CD4-positive, alpha-beta memory T cell (primary cell): ENCODE data around the gene MAPRE2. TPM values are rescaled to one million over a fixed set of nuclear protein-coding genes. Genes with fewer than 3 reads are reported as not detected.

Experiments used
- CTCF ChIA-PET: fragments of 350-600 bp; sonication (Branson Sonifier 250); formaldehyde crosslinking; loops from one replicate; lab custom pipeline; 2021; ENCODE audit warnings: inconsistent platforms; ENCODE audit not compliant: partially characterized antibody; lab: Charles Lee
- POLR2A ChIA-PET: fragments of 350-600 bp; sonication (Branson Sonifier 250); formaldehyde crosslinking; loops from one replicate; lab custom pipeline; 2021; ENCODE audit not compliant: partially characterized antibody; lab: Charles Lee
- DNase-seq, 5 donors: peaks; one replicate each; pipeline versions ENCODE4 v3.0.0 to v3.0.0-alpha.2; 2020 to 2022; ENCODE audit warnings: mixed read lengths in 1 of 5
- H3K27ac ChIP-seq: one replicate; pipeline ENCODE4 v1.7.0; 2013; ENCODE audit warnings: low read depth, low read length
- H3K27me3 ChIP-seq: 2 replicates; pipeline ENCODE4 v1.7.0; 2013; ENCODE audit warnings: mild to moderate bottlenecking, low read length, moderate library complexity; ENCODE audit not compliant: insufficient read depth
- H3K36me3 ChIP-seq: 2 replicates; pipeline ENCODE4 v1.7.0; 2013; ENCODE audit warnings: mild to moderate bottlenecking, low read length, moderate library complexity; ENCODE audit not compliant: insufficient read depth
- H3K4me1 ChIP-seq: 2 replicates; pipeline ENCODE4 v1.7.0; 2013; ENCODE audit warnings: mild to moderate bottlenecking, low read length, moderate library complexity; ENCODE audit not compliant: insufficient read depth
- H3K4me3 ChIP-seq, 2 donors: one replicate each; pipeline ENCODE4 v1.7.0; 2013; ENCODE audit warnings: low read length in 2 of 2, mild to moderate bottlenecking in 1 of 2
- H3K9me3 ChIP-seq, 2 donors: one replicate each; pipeline ENCODE4 v1.7.0; 2013; ENCODE audit warnings: low read length in 2 of 2, control low read depth in 1 of 2; ENCODE audit not compliant: control insufficient read depth in 1 of 2
- H3K27ac Mint-ChIP-seq, 7 donors: one replicate each; pipeline ENCODE4 v1.8.0; 2020 to 2021; ENCODE audit warnings: mixed read lengths in 7 of 7, mild to moderate bottlenecking in 6 of 7, inconsistent platforms in 3 of 7, moderate library complexity in 3 of 7
- H3K27me3 Mint-ChIP-seq, 2 donors: one replicate each; pipeline ENCODE4 v1.8.0; 2020 to 2021; ENCODE audit warnings: mixed read lengths in 2 of 2
- H3K36me3 Mint-ChIP-seq, 2 donors: one replicate each; pipeline ENCODE4 v1.8.0; 2020 to 2021; ENCODE audit warnings: mixed read lengths in 2 of 2, inconsistent platforms in 1 of 2, mild to moderate bottlenecking in 1 of 2
- H3K4me1 Mint-ChIP-seq, 4 donors: one replicate each; pipeline ENCODE4 v1.8.0; 2020 to 2021; ENCODE audit warnings: mixed read lengths in 4 of 4, mild to moderate bottlenecking in 1 of 4
- H3K4me3 Mint-ChIP-seq, 8 donors: one replicate each; pipeline ENCODE4 v1.8.0; 2020 to 2021; ENCODE audit warnings: mixed read lengths in 8 of 8, mild to moderate bottlenecking in 7 of 8, moderate library complexity in 6 of 8, inconsistent platforms in 3 of 8
- H3K9me3 Mint-ChIP-seq, 8 donors: one replicate each; pipeline ENCODE4 v1.8.0; 2020 to 2021; ENCODE audit warnings: mixed read lengths in 8 of 8, mild to moderate bottlenecking in 5 of 8, inconsistent platforms in 3 of 8, moderate library complexity in 1 of 8
- intact Hi-C: fragments of 100-400 bp; cut with micrococcal nuclease; formaldehyde crosslinking; loops from one replicate; pipeline ENCODE4 v1.15.1; 2023
- polyA plus RNA-seq, 2 donors: library from polyadenylated mRNA; unstranded; fragments of 300-500 nt; fragmentation: Illumina TruSeq; gene quantifications; one replicate each; pipeline ENCODE4 v1.2.3, GENCODE V29; 2021
- total RNA-seq, 2 experiments: library from RNA; stranded (reverse); gene quantifications; one replicate each; pipeline ENCODE4 v1.2.3, GENCODE V29; 2021

Gene MAPRE2
- total and polyA plus RNA-seq, 4 experiments from 2014 or later: 48.8 to 100 (median 60.3) TPM

- CTCF ChIA-PET: interaction anchor here (1.3 to 1.6 kb wide), 2 partner anchors 15 to 214 kb away, joined by 4 to 5 read pairs; no protein-coding TSS in a partner anchor
- Histone ChIP-seq H3K36me3 (no peaks in the 10 kb centered on the region), H3K27ac (no peak overlapping the region), H3K9me3 (no peaks in the 10 kb centered on the region), H3K4me1 (peaks cover 7% of the 10 kb centered on the region), H3K4me3 (no peak overlapping the region), H3K27me3 (no peaks in the 10 kb centered on the region)
- Mint-ChIP-seq H3K9me3 (peaks cover 0 to 8% (median 0%) of the 10 kb centered on the region in 8 donors), H3K27ac (no peak overlapping the region), H3K27me3 (peaks cover 0 to 5% of the 10 kb centered on the region in 2 donors), H3K36me3 (no peaks in the 10 kb centered on the region), H3K4me1 (peaks cover 6 to 8% (median 6%) of the 10 kb centered on the region in 4 donors), H3K4me3 (no peak overlapping the region)
- POLR2A ChIA-PET: no interaction called here
- DNase-seq: no peak
- intact Hi-C loops: no loop called here
Observed at GRCh38 chr18:35172009-35172408, 130.8 kb downstream of the MAPRE2 start.

DNA sequence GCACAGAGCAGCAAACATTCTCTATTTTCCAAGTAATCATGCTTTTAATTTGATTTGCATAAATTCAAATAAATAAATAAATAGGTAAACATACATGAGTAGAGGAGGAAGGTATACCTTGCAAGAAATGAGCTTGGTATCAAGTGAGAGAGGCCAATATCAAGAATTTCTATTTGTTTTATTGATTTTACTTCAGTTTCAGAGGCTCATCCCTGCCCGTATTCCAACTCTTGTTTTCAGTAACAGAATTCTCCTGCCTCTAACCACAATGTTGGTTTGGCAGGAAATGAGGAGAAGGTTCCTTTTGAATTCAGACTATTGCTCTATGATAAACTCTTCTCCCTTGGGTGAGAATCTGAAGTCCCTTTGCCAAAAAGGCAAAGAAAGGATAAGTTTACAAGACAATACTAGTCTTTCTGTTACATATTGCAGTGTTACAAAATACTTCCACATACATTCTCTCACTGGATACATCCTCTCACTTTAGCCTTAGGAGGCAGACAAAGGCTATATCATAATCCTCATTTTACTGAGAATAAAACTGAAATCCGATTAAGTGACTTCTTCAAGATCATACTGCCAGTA, 131.3 kb downstream of the MAPRE2 start:
- Mint-ChIP-seq H3K4me1 (peaks cover 6 to 8% (median 6%) of the 10 kb centered on the region in 4 donors), H3K9me3 (peaks cover 0 to 10% (median 0%) of the 10 kb centered on the region in 8 donors), H3K27me3 (peaks cover 0 to 5% of the 10 kb centered on the region in 2 donors), H3K36me3 (no peaks in the 10 kb centered on the region), H3K27ac (peak overlapping the region in 1 of 7 donors; percentile 25), H3K4me3 (no peak overlapping the region)
- intact Hi-C loops: no loop called here
- POLR2A ChIA-PET: no interaction called here
- no peak for DNase-seq
- no peaks in the 10 kb centered on the region for H3K36me3 ChIP-seq
- CTCF ChIA-PET: interaction anchor here (1.6 kb wide), 1 partner anchor 14 kb away, joined by 4 read pairs; no protein-coding TSS in a partner anchor
- H3K4me3 ChIP-seq: no peak overlapping the region
- no peak overlapping the region for H3K27ac ChIP-seq
- no peaks in the 10 kb centered on the region for H3K27me3 ChIP-seq
- no peaks in the 10 kb centered on the region for H3K9me3 ChIP-seq
- peaks cover 7% of the 10 kb centered on the region for H3K4me1 ChIP-seq

DNA sequence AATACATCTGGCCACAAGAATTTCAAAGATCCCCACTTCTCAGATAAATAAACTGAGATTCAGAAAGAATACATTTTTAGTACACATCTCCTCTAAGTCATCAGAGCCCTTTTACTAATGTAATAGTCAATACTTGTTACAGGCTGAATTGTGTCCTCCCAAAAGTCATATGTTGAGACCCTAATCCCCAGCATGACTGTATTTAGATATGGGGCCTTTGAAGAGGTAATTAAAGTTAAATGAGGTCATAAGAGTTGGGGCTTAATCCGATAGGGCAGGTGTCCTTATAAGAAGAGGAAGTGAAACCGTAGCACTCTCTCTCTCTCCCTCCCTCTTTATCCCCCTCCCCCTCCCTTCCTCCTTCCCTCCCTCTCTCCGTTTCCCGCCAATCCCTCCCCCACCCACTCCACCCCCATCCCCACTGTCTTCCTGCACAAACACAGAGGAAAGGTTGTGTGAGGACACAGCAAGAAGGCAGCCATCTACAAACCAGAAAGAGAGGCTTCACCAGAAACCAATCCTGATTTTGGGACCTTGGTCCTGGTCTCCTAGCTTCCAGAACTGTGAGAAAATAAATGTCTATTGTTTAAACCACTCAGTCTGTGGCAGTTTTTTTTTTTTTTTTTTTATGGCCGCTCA, 133.0 kb downstream of the MAPRE2 start:
- H3K9me3 Mint-ChIP-seq: peaks cover 0 to 10% (median 0%) of the 10 kb centered on the region in 8 donors
- intact Hi-C loops: no loop called here
- H3K27me3 Mint-ChIP-seq: peaks cover 0 to 3% of the 10 kb centered on the region in 2 donors
- H3K4me1 ChIP-seq: peaks cover 7% of the 10 kb centered on the region
- no peak for DNase-seq
- ChIA-PET CTCF (interaction anchor here (0.6 kb wide), 1 partner anchor 170 kb away, joined by 3 read pairs; no protein-coding TSS in a partner anchor), POLR2A (no interaction called here)
- no peaks in the 10 kb centered on the region for H3K36me3 ChIP-seq
- peak overlapping the region in 1 of 7 donors; percentile 42 for H3K27ac Mint-ChIP-seq
- no peaks in the 10 kb centered on the region for H3K9me3 ChIP-seq
- H3K36me3 Mint-ChIP-seq: no peaks in the 10 kb centered on the region
- peak overlapping the region in 1 of 8 donors; percentile 2 for H3K4me3 Mint-ChIP-seq
- H3K4me1 Mint-ChIP-seq: peaks cover 6 to 8% (median 6%) of the 10 kb centered on the region in 4 donors
- H3K27ac ChIP-seq: no peak overlapping the region
- H3K4me3 ChIP-seq: no peak overlapping the region
- no peaks in the 10 kb centered on the region for H3K27me3 ChIP-seq

DNA sequence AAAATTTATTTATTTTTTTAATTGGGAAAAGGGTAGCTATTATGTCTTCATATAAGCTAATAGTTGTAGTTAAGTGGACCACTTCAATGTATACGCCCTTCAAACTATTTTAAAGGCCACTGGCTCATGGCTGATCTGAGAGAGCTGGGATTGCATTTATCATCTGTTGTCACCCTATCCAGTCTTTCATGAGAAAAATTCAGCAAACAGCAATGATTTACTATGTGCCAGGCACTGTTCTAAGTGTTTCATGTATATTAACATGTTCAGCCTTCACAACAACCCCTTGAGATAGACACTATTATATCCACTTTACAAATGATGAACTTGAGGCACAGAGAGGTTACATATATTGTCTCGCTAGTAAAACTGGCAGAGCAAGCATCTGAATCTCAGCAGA, 133.5 kb downstream of the MAPRE2 start:
- H3K4me1 Mint-ChIP-seq: peaks cover 6 to 8% (median 6%) of the 10 kb centered on the region in 4 donors

DNA sequence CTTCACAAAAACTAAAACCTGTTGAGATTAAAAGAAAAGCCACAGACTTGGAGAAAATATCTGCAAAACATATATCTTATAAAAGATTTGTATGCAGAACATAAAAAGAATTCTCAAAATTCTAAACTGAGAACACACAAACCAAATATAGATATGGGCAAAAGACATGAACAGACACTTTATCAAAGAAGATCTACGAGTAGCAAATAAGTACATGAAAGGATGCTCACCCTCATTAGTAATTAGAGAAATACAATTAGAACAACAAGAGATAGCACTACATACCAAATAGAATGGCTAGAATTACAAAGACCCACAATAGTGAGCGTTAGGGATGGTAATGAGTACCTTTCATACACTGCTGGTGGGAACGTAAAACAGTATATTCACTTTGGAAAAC, 135.7 kb downstream of the MAPRE2 start:
- Mint-ChIP-seq H3K4me1 (peaks cover 6 to 7% (median 6%) of the 10 kb centered on the region in 4 donors), H3K36me3 (no peaks in the 10 kb centered on the region), H3K27ac (no peak overlapping the region), H3K27me3 (peaks cover under 1 to 3% of the 10 kb centered on the region in 2 donors), H3K4me3 (no peak overlapping the region), H3K9me3 (peaks cover 0 to 10% (median 0%) of the 10 kb centered on the region in 8 donors)
- intact Hi-C loops: no loop called here
- ChIA-PET CTCF (interaction anchor here (0.6 kb wide), 1 partner anchor 11 kb away, joined by 3 read pairs; no protein-coding TSS in a partner anchor), POLR2A (no interaction called here)
- H3K4me1 ChIP-seq: peaks cover 7% of the 10 kb centered on the region
- no peaks in the 10 kb centered on the region for H3K9me3 ChIP-seq
- H3K27ac ChIP-seq: no peak overlapping the region
- no peaks in the 10 kb centered on the region for H3K36me3 ChIP-seq
- DNase-seq: no peak
- H3K27me3 ChIP-seq: no peaks in the 10 kb centered on the region
- H3K4me3 ChIP-seq: no peak overlapping the region

More for the DNA sequence above, 133.5 kb downstream of the MAPRE2 start:
- H3K4me1 ChIP-seq: peaks cover 7% of the 10 kb centered on the region
- Mint-ChIP-seq H3K36me3 (no peaks in the 10 kb centered on the region), H3K4me3 (no peak overlapping the region), H3K27me3 (peaks cover 0 to 3% of the 10 kb centered on the region in 2 donors), H3K9me3 (peaks cover 0 to 10% (median 0%) of the 10 kb centered on the region in 8 donors), H3K27ac (no peak overlapping the region)
- H3K4me3 ChIP-seq: no peak overlapping the region
- ChIA-PET POLR2A (no interaction called here), CTCF (interaction anchor here (0.6 kb wide), 1 partner anchor 171 kb away, joined by 3 read pairs; no protein-coding TSS in a partner anchor)
- no peak for DNase-seq
- H3K27me3 ChIP-seq: no peaks in the 10 kb centered on the region
- no peaks in the 10 kb centered on the region for H3K9me3 ChIP-seq
- intact Hi-C loops: no loop called here
- H3K27ac ChIP-seq: no peak overlapping the region
- no peaks in the 10 kb centered on the region for H3K36me3 ChIP-seq

DNA sequence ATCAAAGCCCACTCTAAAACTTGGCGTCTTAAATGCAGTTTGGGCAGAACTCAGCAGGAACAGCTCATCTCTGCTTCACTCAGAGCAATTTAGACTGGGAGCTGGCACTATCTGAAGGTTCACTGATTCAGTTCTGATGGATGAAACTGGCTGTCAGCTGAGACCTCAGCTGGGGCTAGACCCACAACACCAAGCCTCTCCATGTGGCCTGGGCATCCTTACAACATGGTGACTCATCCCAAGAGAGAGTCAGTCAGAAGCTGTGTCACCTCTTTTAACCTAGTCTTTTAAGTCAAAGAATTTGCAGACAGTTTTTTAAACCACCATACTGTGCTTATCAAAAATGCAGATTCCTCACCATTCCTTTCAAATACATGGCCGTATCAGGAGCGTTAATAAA, 137.0 kb downstream of the MAPRE2 start:
- ChIA-PET POLR2A (no interaction called here), CTCF (no interaction called here)
- intact Hi-C loops: no loop called here
- Mint-ChIP-seq H3K27me3 (peaks cover 4% of the 10 kb centered on the region in 2 donors), H3K4me1 (peaks cover 6 to 7% (median 6%) of the 10 kb centered on the region in 4 donors), H3K4me3 (no peak overlapping the region), H3K9me3 (peaks cover 0 to 10% (median 0%) of the 10 kb centered on the region in 8 donors), H3K27ac (no peak overlapping the region), H3K36me3 (no peaks in the 10 kb centered on the region)
- H3K36me3 ChIP-seq: no peaks in the 10 kb centered on the region
- H3K4me1 ChIP-seq: peaks cover 7% of the 10 kb centered on the region
- H3K27me3 ChIP-seq: no peaks in the 10 kb centered on the region
- no peaks in the 10 kb centered on the region for H3K9me3 ChIP-seq
- no peak overlapping the region for H3K27ac ChIP-seq
- no peak for DNase-seq
- H3K4me3 ChIP-seq: no peak overlapping the region

DNA sequence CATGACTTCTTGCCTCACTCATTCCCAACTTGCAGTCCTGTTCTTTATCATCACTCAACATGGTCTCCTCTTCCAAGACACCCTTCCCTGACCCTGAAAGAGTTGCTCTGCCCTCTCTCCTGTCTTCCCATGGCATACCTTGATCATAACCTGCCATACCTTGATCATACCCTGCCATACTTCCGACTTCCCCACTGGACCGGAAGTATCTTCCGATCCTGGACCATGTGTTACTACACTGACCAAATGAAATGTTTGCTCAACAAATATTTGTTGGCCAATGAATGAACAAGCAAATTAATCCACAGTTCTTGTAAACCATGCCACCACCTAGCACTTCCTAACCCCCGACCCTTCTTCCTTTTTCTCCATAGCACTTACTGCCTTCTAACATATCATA, 138.7 kb downstream of the MAPRE2 start:
- CTCF ChIA-PET: no interaction called here

More for the DNA sequence above, 138.7 kb downstream of the MAPRE2 start:
- intact Hi-C loops: no loop called here
- no peak for DNase-seq
- Histone ChIP-seq H3K27me3 (no peaks in the 10 kb centered on the region), H3K4me3 (no peak overlapping the region), H3K36me3 (no peaks in the 10 kb centered on the region), H3K4me1 (no peaks in the 10 kb centered on the region), H3K27ac (no peak overlapping the region), H3K9me3 (no peaks in the 10 kb centered on the region)
- H3K4me3 Mint-ChIP-seq: no peak overlapping the region
- no peak overlapping the region for H3K27ac Mint-ChIP-seq
- H3K36me3 Mint-ChIP-seq: no peaks in the 10 kb centered on the region
- H3K9me3 Mint-ChIP-seq: peaks cover 0 to 10% (median 0%) of the 10 kb centered on the region in 8 donors
- H3K27me3 Mint-ChIP-seq: peaks cover 4% of the 10 kb centered on the region in 2 donors
- POLR2A ChIA-PET: no interaction called here
- H3K4me1 Mint-ChIP-seq: peaks cover 0 to under 1% (median 0%) of the 10 kb centered on the region in 4 donors
